GM13977 (cell line): ENCODE results near the gene LSAMP.

ENCODE experiments used
- DNase-seq: peaks from one replicate; pipeline ENCODE4 v3.0.0; 2012; ENCODE audit warnings: low spot score
- CTCF ChIP-seq: IDR thresholded peaks from 2 replicates; pipeline ENCODE4 v1.5.1; 2012; ENCODE audit warnings: mild to moderate bottlenecking, control low read depth; ENCODE audit not compliant: insufficient read depth; ENCODE audit errors: extremely low read depth, missing control alignments
- in situ Hi-C: fragments of 300-500 bp; cut with MboI; formaldehyde crosslinking; loops from one replicate; pipeline ENCODE4 v1.12.0; 2022; ENCODE audit warnings: low sequenced_read_pairs, low pct_unique_long_range_greater_than_20kb, mixed read lengths, inconsistent platforms; ENCODE audit not compliant: unreplicated experiment

LSAMP gene

GRCh38 chr3:116354382-116354781, 90.9 kb downstream of the LSAMP start:
- TF ChIP-seq CTCF: no peak

GRCh38 chr3:116350119-116350733, 95.1 kb downstream of the LSAMP start:
- TF ChIP-seq CTCF: no peak
- DNase-seq: no peak

More at GRCh38 chr3:116354382-116354781, 90.9 kb downstream of the LSAMP start:
- in situ Hi-C loops: no loop called here
- DNase-seq: no peak

GRCh38 chr3:116348216-116348615, 97.1 kb downstream of the LSAMP start:
- no peak for TF ChIP-seq CTCF
- DNase-seq: no peak
- in situ Hi-C loops: no loop called here

More at GRCh38 chr3:116350119-116350733, 95.1 kb downstream of the LSAMP start:
- in situ Hi-C loops: no loop called here

- in situ Hi-C loops: no loop called here
- no peak for DNase-seq
- TF ChIP-seq CTCF: no peak
Measured at GRCh38 chr3:116342499-116342898, 102.8 kb downstream of the LSAMP start.

GRCh38 chr3:116341899-116342298, 103.4 kb downstream of the LSAMP start:
- in situ Hi-C loops: no loop called here
- TF ChIP-seq CTCF: no peak
- no peak for DNase-seq

GRCh38 chr3:116341381-116341780, 103.9 kb downstream of the LSAMP start:
- in situ Hi-C loops: no loop called here
- TF ChIP-seq CTCF: no peak
- DNase-seq: no peak
